K562 (cell line): ENCODE results near the gene DDX23. TPM values are rescaled to one million over a fixed set of nuclear protein-coding genes. Genes with fewer than 3 reads are reported as not detected.

ENCODE experiments used
- RFX1 ChIP-seq: fragments of 450-650 bp; IDR thresholded peaks from 2 replicates; pipeline ENCODE4 v1.6.1; 2016; ENCODE audit warnings: mild to moderate bottlenecking, moderate library complexity
- SIX5 ChIP-seq, 2 experiments: IDR thresholded peaks; 2 replicates each; pipeline ENCODE4 v1.6.1; 2011; ENCODE audit warnings: low read length in 2 of 2, borderline replicate concordance in 1 of 2, low read depth in 1 of 2, mild to moderate bottlenecking in 1 of 2, moderate library complexity in 1 of 2; ENCODE audit not compliant: insufficient read depth in 1 of 2
- ZNF41 ChIP-seq: fragments of 250-450 bp; sonication (Bioruptor Pico); conservative IDR thresholded peaks from 2 replicates; pipeline ENCODE4 v1.4.0; 2020; ENCODE audit warnings: mild to moderate bottlenecking
- ZNF436 ChIP-seq: fragments of 250-450, 450-650 bp; sonication (Bioruptor Pico); formaldehyde crosslinking; IDR thresholded peaks from 2 replicates; pipeline ENCODE4 v1.7.0; 2020; ENCODE audit warnings: mild to moderate bottlenecking
- ZNF764 ChIP-seq: fragments of 250-450 bp; sonication (Bioruptor Pico); IDR thresholded peaks from 2 replicates; pipeline ENCODE4 v1.4.0; 2020; ENCODE audit warnings: low read depth, mild to moderate bottlenecking, moderate library complexity
- polyA plus RNA-seq, 8 experiments: library from polyadenylated mRNA; depleted of rRNA in 4 of 8; stranded (reverse) in 5 of 8; unstranded in 3 of 8; fragments of >200 nt; fragmentation: Nextera tagmentation in 2 of 8; fragmentation: Illumina TruSeq in 1 of 8; extraction: Ambion mirVana in 2 of 8; extraction: Trizol in 1 of 8; gene quantifications; 2 replicates each; pipeline versions ENCODE4 v1.2.1 to v1.2.3, GENCODE V29; 2011 to 2014; ENCODE audit warnings: inconsistent platforms in 1 of 8, missing spikeins in 1 of 8
- total RNA-seq, 7 experiments: library from RNA; depleted of rRNA in 6 of 7; stranded (reverse); fragments of >200 nt in 6 of 7; fragmentation: Illumina TruSeq in 2 of 7; extraction: Trizol in 2 of 7; gene quantifications; 2 replicates each; pipeline versions ENCODE4 v1.2.1 to v1.2.3, GENCODE V29; 2011 to 2021; ENCODE audit warnings: low replicate concordance in 1 of 7
- TF ChIP-seq, protein P1 (sequence below): IDR thresholded peaks from 2 replicates; pipeline ENCODE4 v1.6.1; 2011; ENCODE audit warnings: borderline replicate concordance, low read depth, mild to moderate bottlenecking, moderate library complexity, low read length; ENCODE audit not compliant: insufficient read depth, poor library complexity, severe bottlenecking
- TF ChIP-seq, protein P2 (sequence below), 2 experiments: fragments of 450-650 bp in 1 of 2; sonication (generic) in 1 of 2; formaldehyde crosslinking in 1 of 2; IDR thresholded peaks; 2 replicates each; pipeline versions ENCODE4 v1.7.1 to v1.9.0; 2016 to 2022; ENCODE audit warnings: inconsistent platforms in 1 of 2, mild to moderate bottlenecking in 1 of 2, missing genetic modification reagents in 1 of 2
- TF ChIP-seq, protein P3 (sequence below): fragments of 200-800 bp; sonication (Bioruptor generic); IDR thresholded peaks from 2 replicates; pipeline ENCODE4 v1.6.1; 2016; ENCODE audit warnings: missing genetic modification characterization, missing compliant biosample characterization

DDX23 gene
- total and polyA plus RNA-seq, 9 of the 15 experiments (the other 6 are each of a cell fraction or from before 2014, with no cell fraction given), result 32.4 to 138 (median 104) TPM

DNA sequence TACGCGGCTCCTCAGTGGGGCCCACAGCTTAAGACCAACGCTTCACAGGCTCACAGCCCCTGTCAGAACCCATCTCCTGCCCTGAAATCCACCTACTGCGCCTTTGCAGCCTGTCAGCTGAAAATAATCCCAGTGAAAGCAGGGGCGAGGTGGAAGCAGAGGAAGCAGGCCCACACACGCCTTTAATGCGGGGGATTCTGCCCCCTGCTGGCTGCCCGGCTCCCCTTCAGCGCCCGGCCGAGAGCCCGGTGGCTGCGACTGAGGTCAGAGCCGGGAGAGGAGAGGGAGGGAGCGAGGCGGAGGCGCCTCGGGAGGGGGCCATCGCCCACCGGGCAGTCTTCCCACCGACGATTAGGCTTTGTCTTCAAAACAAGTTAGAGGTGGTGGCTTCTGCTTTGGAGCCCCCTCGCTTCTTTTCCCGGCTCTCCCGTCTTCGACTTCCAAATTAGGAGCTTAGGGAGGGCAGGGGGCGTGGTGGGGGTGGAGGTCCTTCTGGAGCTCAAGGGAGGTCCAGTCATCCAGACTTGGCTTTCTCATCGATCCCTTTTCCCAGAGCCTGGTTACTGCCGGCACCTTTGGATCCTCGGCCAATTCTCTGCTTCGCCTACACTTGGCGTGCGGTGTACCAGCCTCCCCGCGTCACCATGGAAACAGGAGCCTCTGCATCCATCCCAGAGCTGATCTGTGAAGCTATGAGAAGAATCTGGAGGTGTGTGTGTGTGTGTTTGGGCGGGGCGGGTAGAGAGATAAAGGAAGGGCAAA, 38.9 kb upstream of the DDX23 start (continued):
- TF ChIP-seq, protein P1, sequence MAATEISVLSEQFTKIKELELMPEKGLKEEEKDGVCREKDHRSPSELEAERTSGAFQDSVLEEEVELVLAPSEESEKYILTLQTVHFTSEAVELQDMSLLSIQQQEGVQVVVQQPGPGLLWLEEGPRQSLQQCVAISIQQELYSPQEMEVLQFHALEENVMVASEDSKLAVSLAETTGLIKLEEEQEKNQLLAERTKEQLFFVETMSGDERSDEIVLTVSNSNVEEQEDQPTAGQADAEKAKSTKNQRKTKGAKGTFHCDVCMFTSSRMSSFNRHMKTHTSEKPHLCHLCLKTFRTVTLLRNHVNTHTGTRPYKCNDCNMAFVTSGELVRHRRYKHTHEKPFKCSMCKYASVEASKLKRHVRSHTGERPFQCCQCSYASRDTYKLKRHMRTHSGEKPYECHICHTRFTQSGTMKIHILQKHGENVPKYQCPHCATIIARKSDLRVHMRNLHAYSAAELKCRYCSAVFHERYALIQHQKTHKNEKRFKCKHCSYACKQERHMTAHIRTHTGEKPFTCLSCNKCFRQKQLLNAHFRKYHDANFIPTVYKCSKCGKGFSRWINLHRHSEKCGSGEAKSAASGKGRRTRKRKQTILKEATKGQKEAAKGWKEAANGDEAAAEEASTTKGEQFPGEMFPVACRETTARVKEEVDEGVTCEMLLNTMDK, result no peak
- TF ChIP-seq ZNF764 (CRISPR knock-in tag) (no peak), RFX1 (peak; percentile 84), SIX5 (IDR thresholded peaks at IDR 0.05; ENCODE audit: borderline replicate concordance in 1 of 2, insufficient read depth in 1 of 2, low read depth in 1 of 2, low read length in 2 of 2) (no peak), ZNF41 (CRISPR knock-in tag) (no peak), ZNF436 (CRISPR knock-in tag) (no peak)
- TF ChIP-seq, protein P2, sequence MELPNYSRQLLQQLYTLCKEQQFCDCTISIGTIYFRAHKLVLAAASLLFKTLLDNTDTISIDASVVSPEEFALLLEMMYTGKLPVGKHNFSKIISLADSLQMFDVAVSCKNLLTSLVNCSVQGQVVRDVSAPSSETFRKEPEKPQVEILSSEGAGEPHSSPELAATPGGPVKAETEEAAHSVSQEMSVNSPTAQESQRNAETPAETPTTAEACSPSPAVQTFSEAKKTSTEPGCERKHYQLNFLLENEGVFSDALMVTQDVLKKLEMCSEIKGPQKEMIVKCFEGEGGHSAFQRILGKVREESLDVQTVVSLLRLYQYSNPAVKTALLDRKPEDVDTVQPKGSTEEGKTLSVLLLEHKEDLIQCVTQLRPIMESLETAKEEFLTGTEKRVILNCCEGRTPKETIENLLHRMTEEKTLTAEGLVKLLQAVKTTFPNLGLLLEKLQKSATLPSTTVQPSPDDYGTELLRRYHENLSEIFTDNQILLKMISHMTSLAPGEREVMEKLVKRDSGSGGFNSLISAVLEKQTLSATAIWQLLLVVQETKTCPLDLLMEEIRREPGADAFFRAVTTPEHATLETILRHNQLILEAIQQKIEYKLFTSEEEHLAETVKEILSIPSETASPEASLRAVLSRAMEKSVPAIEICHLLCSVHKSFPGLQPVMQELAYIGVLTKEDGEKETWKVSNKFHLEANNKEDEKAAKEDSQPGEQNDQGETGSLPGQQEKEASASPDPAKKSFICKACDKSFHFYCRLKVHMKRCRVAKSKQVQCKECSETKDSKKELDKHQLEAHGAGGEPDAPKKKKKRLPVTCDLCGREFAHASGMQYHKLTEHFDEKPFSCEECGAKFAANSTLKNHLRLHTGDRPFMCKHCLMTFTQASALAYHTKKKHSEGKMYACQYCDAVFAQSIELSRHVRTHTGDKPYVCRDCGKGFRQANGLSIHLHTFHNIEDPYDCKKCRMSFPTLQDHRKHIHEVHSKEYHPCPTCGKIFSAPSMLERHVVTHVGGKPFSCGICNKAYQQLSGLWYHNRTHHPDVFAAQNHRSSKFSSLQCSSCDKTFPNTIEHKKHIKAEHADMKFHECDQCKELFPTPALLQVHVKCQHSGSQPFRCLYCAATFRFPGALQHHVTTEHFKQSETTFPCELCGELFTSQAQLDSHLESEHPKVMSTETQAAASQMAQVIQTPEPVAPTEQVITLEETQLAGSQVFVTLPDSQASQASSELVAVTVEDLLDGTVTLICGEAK (IDR thresholded peaks at IDR 0.05), result no peak
- TF ChIP-seq, protein P2 (CRISPR knock-in tag; IDR thresholded peaks at IDR 0.05), result no peak
- TF ChIP-seq, protein P3, sequence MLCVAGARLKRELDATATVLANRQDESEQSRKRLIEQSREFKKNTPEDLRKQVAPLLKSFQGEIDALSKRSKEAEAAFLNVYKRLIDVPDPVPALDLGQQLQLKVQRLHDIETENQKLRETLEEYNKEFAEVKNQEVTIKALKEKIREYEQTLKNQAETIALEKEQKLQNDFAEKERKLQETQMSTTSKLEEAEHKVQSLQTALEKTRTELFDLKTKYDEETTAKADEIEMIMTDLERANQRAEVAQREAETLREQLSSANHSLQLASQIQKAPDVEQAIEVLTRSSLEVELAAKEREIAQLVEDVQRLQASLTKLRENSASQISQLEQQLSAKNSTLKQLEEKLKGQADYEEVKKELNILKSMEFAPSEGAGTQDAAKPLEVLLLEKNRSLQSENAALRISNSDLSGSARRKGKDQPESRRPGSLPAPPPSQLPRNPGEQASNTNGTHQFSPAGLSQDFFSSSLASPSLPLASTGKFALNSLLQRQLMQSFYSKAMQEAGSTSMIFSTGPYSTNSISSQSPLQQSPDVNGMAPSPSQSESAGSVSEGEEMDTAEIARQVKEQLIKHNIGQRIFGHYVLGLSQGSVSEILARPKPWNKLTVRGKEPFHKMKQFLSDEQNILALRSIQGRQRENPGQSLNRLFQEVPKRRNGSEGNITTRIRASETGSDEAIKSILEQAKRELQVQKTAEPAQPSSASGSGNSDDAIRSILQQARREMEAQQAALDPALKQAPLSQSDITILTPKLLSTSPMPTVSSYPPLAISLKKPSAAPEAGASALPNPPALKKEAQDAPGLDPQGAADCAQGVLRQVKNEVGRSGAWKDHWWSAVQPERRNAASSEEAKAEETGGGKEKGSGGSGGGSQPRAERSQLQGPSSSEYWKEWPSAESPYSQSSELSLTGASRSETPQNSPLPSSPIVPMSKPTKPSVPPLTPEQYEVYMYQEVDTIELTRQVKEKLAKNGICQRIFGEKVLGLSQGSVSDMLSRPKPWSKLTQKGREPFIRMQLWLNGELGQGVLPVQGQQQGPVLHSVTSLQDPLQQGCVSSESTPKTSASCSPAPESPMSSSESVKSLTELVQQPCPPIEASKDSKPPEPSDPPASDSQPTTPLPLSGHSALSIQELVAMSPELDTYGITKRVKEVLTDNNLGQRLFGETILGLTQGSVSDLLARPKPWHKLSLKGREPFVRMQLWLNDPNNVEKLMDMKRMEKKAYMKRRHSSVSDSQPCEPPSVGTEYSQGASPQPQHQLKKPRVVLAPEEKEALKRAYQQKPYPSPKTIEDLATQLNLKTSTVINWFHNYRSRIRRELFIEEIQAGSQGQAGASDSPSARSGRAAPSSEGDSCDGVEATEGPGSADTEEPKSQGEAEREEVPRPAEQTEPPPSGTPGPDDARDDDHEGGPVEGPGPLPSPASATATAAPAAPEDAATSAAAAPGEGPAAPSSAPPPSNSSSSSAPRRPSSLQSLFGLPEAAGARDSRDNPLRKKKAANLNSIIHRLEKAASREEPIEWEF, result no peak
